Trophoblast cell (in vitro differentiated cells and primary cell): ENCODE data around the gene EPX.

Experiments used
- DNase-seq, 2 donors: peaks; one replicate each; pipeline ENCODE4 v3.0.0-alpha.2; 2016
- H2AFZ ChIP-seq: 2 replicates; pipeline ENCODE4 v1.6.1; 2013; ENCODE audit warnings: low read length, moderate library complexity, mild to moderate bottlenecking; ENCODE audit not compliant: insufficient read depth, poor library complexity
- H2AK5ac ChIP-seq: 2 replicates; pipeline ENCODE4 v1.6.1; 2013; ENCODE audit warnings: mild to moderate bottlenecking, low read length
- H2BK120ac ChIP-seq: 2 replicates; pipeline ENCODE4 v1.6.1; 2013; ENCODE audit warnings: low read length, mild to moderate bottlenecking, moderate library complexity; ENCODE audit not compliant: insufficient read depth, poor library complexity
- H2BK12ac ChIP-seq: 2 replicates; pipeline ENCODE4 v1.6.1; 2013; ENCODE audit warnings: mild to moderate bottlenecking, low read length, moderate library complexity
- H2BK5ac ChIP-seq: 2 replicates; pipeline ENCODE4 v1.6.1; 2013; ENCODE audit warnings: low read length, low read depth, moderate library complexity, mild to moderate bottlenecking; ENCODE audit not compliant: poor library complexity
- H3K14ac ChIP-seq: 2 replicates; pipeline ENCODE4 v1.6.1; 2013; ENCODE audit warnings: mild to moderate bottlenecking, low read length
- H3K18ac ChIP-seq: 2 replicates; pipeline ENCODE4 v1.6.1; 2013; ENCODE audit warnings: mild to moderate bottlenecking, low read length
- H3K23ac ChIP-seq: 2 replicates; pipeline ENCODE4 v1.6.1; 2013; ENCODE audit warnings: low read length
- H3K27ac ChIP-seq: 2 replicates; pipeline ENCODE4 v1.5.1; 2013; ENCODE audit warnings: low read depth, mild to moderate bottlenecking, inconsistent platforms, low read length, moderate library complexity
- H3K27me3 ChIP-seq: 2 replicates; pipeline ENCODE4 v1.6.1; 2013; ENCODE audit warnings: inconsistent platforms, mild to moderate bottlenecking, low read length, moderate library complexity; ENCODE audit not compliant: insufficient read depth
- H3K36me3 ChIP-seq, 2 experiments: 1 replicate in 1 of 2; 2 replicates in 1 of 2; pipeline ENCODE4 v1.6.1; 2013; ENCODE audit warnings: low read length in 2 of 2, mild to moderate bottlenecking in 2 of 2, moderate library complexity in 1 of 2; ENCODE audit not compliant: insufficient read depth in 2 of 2, control insufficient read depth in 1 of 2
- H3K4ac ChIP-seq: 2 replicates; pipeline ENCODE4 v1.6.1; 2013; ENCODE audit warnings: low read depth, mild to moderate bottlenecking, low read length, moderate library complexity
- H3K4me1 ChIP-seq, 2 experiments: 1 replicate in 1 of 2; 2 replicates in 1 of 2; pipeline ENCODE4 v1.6.1; 2013; ENCODE audit warnings: low read length in 2 of 2, mild to moderate bottlenecking in 2 of 2, moderate library complexity in 1 of 2; ENCODE audit not compliant: insufficient read depth in 2 of 2, control insufficient read depth in 1 of 2
- H3K4me2 ChIP-seq: 2 replicates; pipeline ENCODE4 v1.6.1; 2013; ENCODE audit warnings: inconsistent platforms, mild to moderate bottlenecking, low read length, moderate library complexity
- H3K4me3 ChIP-seq: 2 replicates; pipeline ENCODE4 v1.5.1; 2013; ENCODE audit warnings: mild to moderate bottlenecking, low read depth, low read length, inconsistent platforms
- H3K79me1 ChIP-seq: one replicate; pipeline ENCODE4 v1.6.1; 2013; ENCODE audit warnings: low read length
- H3K79me2 ChIP-seq: 2 replicates; pipeline ENCODE4 v1.6.1; 2013; ENCODE audit warnings: low read length, mild to moderate bottlenecking; ENCODE audit not compliant: control insufficient read depth, insufficient read depth, poor library complexity
- H3K9ac ChIP-seq: 2 replicates; pipeline ENCODE4 v1.6.1; 2013; ENCODE audit warnings: mild to moderate bottlenecking, low read length
- H3K9me3 ChIP-seq: 2 replicates; pipeline ENCODE4 v1.6.1; 2013; ENCODE audit warnings: low read depth, mild to moderate bottlenecking, control low read depth, inconsistent platforms, low read length; ENCODE audit not compliant: insufficient read depth
- H4K12ac ChIP-seq: 2 replicates; pipeline ENCODE4 v1.6.1; 2013; ENCODE audit warnings: low read depth, mild to moderate bottlenecking, low read length, moderate library complexity
- H4K8ac ChIP-seq: 2 replicates; pipeline ENCODE4 v1.6.1; 2013; ENCODE audit warnings: low read depth, mild to moderate bottlenecking, low read length, moderate library complexity
- H4K91ac ChIP-seq: one replicate; pipeline ENCODE4 v1.6.1; 2013; ENCODE audit warnings: low read depth, mild to moderate bottlenecking, low read length, moderate library complexity
- WGBS: extraction: QIAGEN DNeasy Blood & Tissue Kit; methylation state at CpG from one replicate; pipeline ENCODE4 v1.1.7; 2013; ENCODE audit warnings: missing lambda C conversion rate; ENCODE audit not compliant: insufficient read length, insufficient coverage; ENCODE audit errors: extremely low coverage; 5-methylcytosine and 5-hydroxymethylcytosine counted together

EPX gene

GRCh38 chr17:58239987-58240386, 47.5 kb downstream of the EPX start:
- H2AFZ ChIP-seq = no peak overlapping the region
- H3K4me1 ChIP-seq = no peaks in the 10 kb centered on the region
- no peaks in the 10 kb centered on the region for H3K9me3 ChIP-seq
- H3K36me3 ChIP-seq = no peaks in the 10 kb centered on the region
- no peak overlapping the region for H3K18ac ChIP-seq
- H3K79me1 ChIP-seq = no peaks in the 10 kb centered on the region
- H4K12ac ChIP-seq = no peak overlapping the region
- H2BK5ac ChIP-seq = no peak overlapping the region
- WGBS = no CpG with 5 or more reads among the region's 1 CpG
- H3K14ac ChIP-seq = no peak overlapping the region
- H3K4me2 ChIP-seq = no peak overlapping the region
- no peak overlapping the region for H3K9ac ChIP-seq
- no peak overlapping the region for H3K27ac ChIP-seq
- no peak overlapping the region for H2BK12ac ChIP-seq
- H3K27me3 ChIP-seq = no peaks in the 10 kb centered on the region
- H4K91ac ChIP-seq = no peak overlapping the region
- H3K4me3 ChIP-seq = no peak overlapping the region
- H3K79me2 ChIP-seq = no peaks in the 10 kb centered on the region
- no peak overlapping the region for H3K23ac ChIP-seq
- H2AK5ac ChIP-seq = no peak overlapping the region
- H4K8ac ChIP-seq = no peak overlapping the region
- H3K4ac ChIP-seq = no peak overlapping the region
- no peak for DNase-seq
- no peak overlapping the region for H2BK120ac ChIP-seq

- H4K8ac ChIP-seq = no peak overlapping the region
- H3K14ac ChIP-seq = no peak overlapping the region
- H3K4me2 ChIP-seq = no peak overlapping the region
- H3K4me3 ChIP-seq = no peak overlapping the region
- H2BK5ac ChIP-seq = no peak overlapping the region
- no peak overlapping the region for H4K12ac ChIP-seq
- no peak overlapping the region for H2BK120ac ChIP-seq
- H3K36me3 ChIP-seq = no peaks in the 10 kb centered on the region
- no peaks in the 10 kb centered on the region for H3K9me3 ChIP-seq
- no peak for DNase-seq
- WGBS = no CpG with 5 or more reads among the region's 4 CpGs
- H3K27ac ChIP-seq = no peak overlapping the region
- H3K9ac ChIP-seq = no peak overlapping the region
- H3K79me2 ChIP-seq = no peaks in the 10 kb centered on the region
- H2BK12ac ChIP-seq = no peak overlapping the region
- H3K18ac ChIP-seq = no peak overlapping the region
- no peak overlapping the region for H2AFZ ChIP-seq
- no peaks in the 10 kb centered on the region for H3K4me1 ChIP-seq
- H3K79me1 ChIP-seq = no peaks in the 10 kb centered on the region
- H3K23ac ChIP-seq = no peak overlapping the region
- peaks cover 5% of the 10 kb centered on the region for H3K27me3 ChIP-seq
- H4K91ac ChIP-seq = no peak overlapping the region
- H2AK5ac ChIP-seq = no peak overlapping the region
- H3K4ac ChIP-seq = no peak overlapping the region
These were observed 49.8 kb downstream of the EPX start for GRCh38 chr17:58242171-58242784.

GRCh38 chr17:58244963-58245362, 52.4 kb downstream of the EPX start:
- peaks cover 19% of the 10 kb centered on the region for H3K27me3 ChIP-seq
- no peak overlapping the region for H2BK5ac ChIP-seq
- H2BK12ac ChIP-seq = no peak overlapping the region

GRCh38 chr17:58245428-58246103, 53.0 kb downstream of the EPX start:
- peaks cover 2% of the 10 kb centered on the region for H3K9me3 ChIP-seq
- DNase-seq = no peak
- H4K12ac ChIP-seq = no peak overlapping the region
- peaks cover 4 to 6% of the 10 kb centered on the region in 2 experiments for H3K4me1 ChIP-seq
- H2AK5ac ChIP-seq = no peak overlapping the region
- H2BK5ac ChIP-seq = no peak overlapping the region
- H4K91ac ChIP-seq = no peak overlapping the region
- no peaks in the 10 kb centered on the region for H3K36me3 ChIP-seq
- no peak overlapping the region for H2BK120ac ChIP-seq
- H4K8ac ChIP-seq = no peak overlapping the region
- no peak overlapping the region for H3K18ac ChIP-seq
- H2AFZ ChIP-seq = no peak overlapping the region
- H3K27me3 ChIP-seq = peaks cover 25% of the 10 kb centered on the region
- no CpG with 5 or more reads among the region's 10 CpGs for WGBS
- no peaks in the 10 kb centered on the region for H3K79me2 ChIP-seq
- no peak overlapping the region for H3K4me2 ChIP-seq
- no peak overlapping the region for H3K14ac ChIP-seq
- no peak overlapping the region for H3K4ac ChIP-seq
- no peak overlapping the region for H2BK12ac ChIP-seq
- no peak overlapping the region for H3K4me3 ChIP-seq
- no peak overlapping the region for H3K23ac ChIP-seq
- no peaks in the 10 kb centered on the region for H3K79me1 ChIP-seq
- H3K9ac ChIP-seq = no peak overlapping the region
- H3K27ac ChIP-seq = no peak overlapping the region

More at GRCh38 chr17:58244963-58245362, 52.4 kb downstream of the EPX start:
- Histone ChIP-seq H4K8ac (no peak overlapping the region), H3K18ac (no peak overlapping the region), H3K27ac (no peak overlapping the region), H3K36me3 (no peaks in the 10 kb centered on the region), H3K9me3 (peaks cover 2% of the 10 kb centered on the region), H3K4me1 (peaks cover 4 to 6% of the 10 kb centered on the region in 2 experiments), H3K23ac (no peak overlapping the region), H3K4me2 (no peak overlapping the region), H3K9ac (no peak overlapping the region), H4K91ac (no peak overlapping the region), H2BK120ac (no peak overlapping the region), H2AK5ac (no peak overlapping the region), H3K79me2 (no peaks in the 10 kb centered on the region), H3K14ac (no peak overlapping the region), H2AFZ (no peak overlapping the region), H3K4ac (no peak overlapping the region), H3K4me3 (no peak overlapping the region), H4K12ac (no peak overlapping the region), H3K79me1 (no peaks in the 10 kb centered on the region)
- DNase-seq = no peak
- no CpG with 5 or more reads among the region's 6 CpGs for WGBS
